Transverse colon (tissue), 4 donors: Measurements from ENCODE around the gene MNDA. TPM values are rescaled to one million over a fixed set of nuclear protein-coding genes. Genes with fewer than 3 reads are reported as not detected.

Experiments
- DNase-seq: peaks from one replicate; pipeline ENCODE4 v3.0.0-alpha.2; 2019
- H3K27ac ChIP-seq, 4 donors: fragments of 200-600 bp; sonication (generic); 2 replicates each; pipeline ENCODE4 v1.5.1; 2016 to 2018; ENCODE audit warnings: inconsistent platforms in 4 of 4
- H3K27me3 ChIP-seq: fragments of 200-600 bp; sonication (generic); 2 replicates; pipeline ENCODE4 v1.5.1; 2017; ENCODE audit warnings: inconsistent platforms
- H3K36me3 ChIP-seq, 4 donors: fragments of 200-600 bp; sonication (generic); 2 replicates each; pipeline ENCODE4 v1.5.1; 2017 to 2019; ENCODE audit warnings: inconsistent platforms in 4 of 4
- H3K4me1 ChIP-seq, 4 donors: fragments of 200-600 bp; sonication (generic); 2 replicates each; pipeline ENCODE4 v1.5.1; 2017 to 2020; ENCODE audit warnings: inconsistent platforms in 4 of 4
- H3K4me3 ChIP-seq, 4 donors: fragments of 200-600 bp; sonication (generic); 1 replicate in 1 of 4; 2 replicates in 3 of 4; pipeline versions ENCODE4 v1.5.1 to v1.6.1; 2017 to 2019; ENCODE audit warnings: inconsistent platforms in 4 of 4
- H3K9me3 ChIP-seq, 2 donors: fragments of 200-600 bp; sonication (generic); 2 replicates each; pipeline ENCODE4 v1.5.1; 2017 to 2019; ENCODE audit warnings: inconsistent platforms in 2 of 2
- EP300 ChIP-seq: sonication (generic); formaldehyde crosslinking; IDR thresholded peaks from one replicate; pipeline ENCODE4 v1.6.1; 2017; ENCODE audit warnings: antibody characterized with exemption, low read depth
- POLR2A ChIP-seq: fragments of 450-650 bp; IDR thresholded peaks from one replicate; pipeline ENCODE4 v1.6.1; 2016; ENCODE audit warnings: antibody characterized with exemption, mild to moderate bottlenecking, moderate library complexity
- POLR2AphosphoS5 ChIP-seq, 3 donors: sonication (generic); formaldehyde crosslinking; IDR thresholded peaks; one replicate each; pipeline ENCODE4 v1.6.1; 2016; ENCODE audit warnings: antibody characterized with exemption in 3 of 3
- WGBS, 2 donors: methylation state at CpG; one replicate each; pipeline ENCODE4 v1.1.5; 2018; ENCODE audit warnings: low coverage in 1 of 2; 5-methylcytosine and 5-hydroxymethylcytosine counted together
- in situ Hi-C, 4 donors: fragments of 200-750 bp; cut with MboI; loops; one replicate each; pipeline versions ENCODE4 v1.15.0 to v1.15.1; 2017; ENCODE audit warnings: low sequenced_read_pairs in 3 of 4, low pct_ligation_motif_present in 1 of 4, low pct_unique_long_range_greater_than_20kb in 1 of 4
- intact Hi-C: fragments of 100-400 bp; cut with DNase I; formaldehyde crosslinking; loops from one replicate; pipeline ENCODE4 v1.15.1; 2023; ENCODE audit warnings: low total_unique reads
- total RNA-seq, 4 donors: library from RNA; depleted of rRNA; stranded (reverse); fragments of >200 nt; gene quantifications; one replicate each; pipeline ENCODE4 v1.1.0, GENCODE V29; 2016
- TF ChIP-seq, protein P1 (sequence below), 5 experiments: fragments of 200-600 bp in 3 of 5; fragments of 450-650 bp in 2 of 5; sonication (generic) in 3 of 5; IDR thresholded peaks; 1 replicate in 2 of 5; 2 replicates in 3 of 5; pipeline ENCODE4 v1.5.1; 2016 to 2017; ENCODE audit warnings: antibody characterized with exemption in 5 of 5, inconsistent platforms in 3 of 5, mild to moderate bottlenecking in 2 of 5, moderate library complexity in 1 of 5

MNDA gene
- total RNA-seq, 4 donors from 2014 or later, result 1.4 TPM; not detected in 2

DNA sequence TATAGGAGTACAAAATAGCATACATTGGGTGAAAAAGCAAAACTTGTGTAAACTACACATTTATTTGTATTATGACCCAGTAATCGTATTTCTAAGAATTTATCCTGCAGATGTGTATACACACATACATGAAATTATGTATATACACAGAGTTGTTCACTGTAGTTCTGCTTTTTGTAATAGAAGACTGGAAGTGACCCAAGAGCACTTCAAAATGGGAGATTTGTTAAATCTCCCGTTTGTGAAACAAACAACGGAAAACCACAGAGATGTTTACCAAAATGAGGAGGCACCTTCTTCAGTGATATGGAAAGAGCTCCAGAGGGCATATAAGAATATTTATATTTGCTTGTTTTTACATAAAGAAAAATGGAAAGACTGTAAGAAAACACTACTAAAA is 18.0 kb upstream of the MNDA start:
- H3K9me3 ChIP-seq, result no peaks in the 10 kb centered on the region
- WGBS, 2 donors, result 47 to 51% methylated on average over 3 of the region's 3 CpGs
- no peak for DNase-seq
- TF ChIP-seq POLR2A (no peak), EP300 (no peak), POLR2AphosphoS5 (IDR thresholded peaks at IDR 0.05) (no peak)
- TF ChIP-seq, protein P1, sequence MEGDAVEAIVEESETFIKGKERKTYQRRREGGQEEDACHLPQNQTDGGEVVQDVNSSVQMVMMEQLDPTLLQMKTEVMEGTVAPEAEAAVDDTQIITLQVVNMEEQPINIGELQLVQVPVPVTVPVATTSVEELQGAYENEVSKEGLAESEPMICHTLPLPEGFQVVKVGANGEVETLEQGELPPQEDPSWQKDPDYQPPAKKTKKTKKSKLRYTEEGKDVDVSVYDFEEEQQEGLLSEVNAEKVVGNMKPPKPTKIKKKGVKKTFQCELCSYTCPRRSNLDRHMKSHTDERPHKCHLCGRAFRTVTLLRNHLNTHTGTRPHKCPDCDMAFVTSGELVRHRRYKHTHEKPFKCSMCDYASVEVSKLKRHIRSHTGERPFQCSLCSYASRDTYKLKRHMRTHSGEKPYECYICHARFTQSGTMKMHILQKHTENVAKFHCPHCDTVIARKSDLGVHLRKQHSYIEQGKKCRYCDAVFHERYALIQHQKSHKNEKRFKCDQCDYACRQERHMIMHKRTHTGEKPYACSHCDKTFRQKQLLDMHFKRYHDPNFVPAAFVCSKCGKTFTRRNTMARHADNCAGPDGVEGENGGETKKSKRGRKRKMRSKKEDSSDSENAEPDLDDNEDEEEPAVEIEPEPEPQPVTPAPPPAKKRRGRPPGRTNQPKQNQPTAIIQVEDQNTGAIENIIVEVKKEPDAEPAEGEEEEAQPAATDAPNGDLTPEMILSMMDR (IDR thresholded peaks at IDR 0.05), result no peak
- H3K4me1 ChIP-seq, result no peaks in the 10 kb centered on the region
- no peak overlapping the region for H3K27ac ChIP-seq
- no peaks in the 10 kb centered on the region for H3K36me3 ChIP-seq
- no peak overlapping the region for H3K4me3 ChIP-seq
- in situ Hi-C loops (no loop called here), intact Hi-C loops (no loop called here)
- H3K27me3 ChIP-seq, result no peaks in the 10 kb centered on the region

DNA sequence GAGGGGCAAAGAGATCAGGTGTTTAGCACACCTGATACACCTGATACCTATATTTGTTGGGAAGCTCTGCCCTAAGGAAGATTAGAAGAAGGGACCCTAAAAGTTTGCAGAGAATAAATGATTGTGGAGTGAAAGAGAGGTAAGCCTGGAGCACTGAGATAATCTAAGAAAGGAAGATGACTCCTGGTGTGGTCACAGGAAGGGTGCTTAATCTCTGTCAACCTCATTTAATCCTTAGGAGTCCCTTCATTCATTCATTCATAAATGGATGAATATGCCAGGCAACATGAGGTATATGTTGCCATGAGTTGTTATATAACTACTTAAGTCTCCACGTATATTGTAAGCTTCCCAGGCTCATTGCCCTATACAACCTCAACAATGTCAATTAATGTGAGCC is 16.2 kb upstream of the MNDA start:
- intact Hi-C loops (no loop called here), in situ Hi-C loops (no loop called here)
- Histone ChIP-seq H3K4me3 (no peak overlapping the region), H3K9me3 (no peaks in the 10 kb centered on the region), H3K36me3 (no peaks in the 10 kb centered on the region), H3K4me1 (peaks cover 0 to 2% (median 0%) of the 10 kb centered on the region in 4 donors), H3K27me3 (no peaks in the 10 kb centered on the region), H3K27ac (no peak overlapping the region)
- TF ChIP-seq POLR2AphosphoS5 (IDR thresholded peaks at IDR 0.05) (no peak), POLR2A (no peak), EP300 (no peak)
- TF ChIP-seq, protein P1 (IDR thresholded peaks at IDR 0.05), result no peak
- DNase-seq, result no peak
- WGBS, 2 donors, result 80 to 82% methylated on average over 1 of the region's 1 CpG

DNA sequence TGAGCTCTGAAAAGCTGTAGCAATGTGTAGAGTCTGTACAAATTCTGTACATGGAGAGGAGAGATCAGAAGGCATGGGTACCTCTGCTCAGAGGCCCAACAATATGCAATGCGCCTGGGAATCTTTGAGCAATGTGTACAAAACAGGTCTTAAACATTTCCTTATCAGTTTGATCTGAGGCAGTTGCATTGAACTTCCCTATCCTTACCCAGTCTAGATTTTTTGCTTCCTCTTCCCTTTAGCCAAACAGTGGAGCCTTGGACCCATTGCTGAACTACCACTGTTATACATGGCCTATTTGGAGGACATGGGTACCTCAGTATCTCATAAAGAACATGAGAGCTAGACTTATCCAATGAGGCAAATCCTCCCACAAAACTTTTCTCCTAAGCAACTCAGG is 12.6 kb upstream of the MNDA start:
- no peak for TF ChIP-seq POLR2A
- no peak for TF ChIP-seq EP300
- no peak for TF ChIP-seq POLR2AphosphoS5 (IDR thresholded peaks at IDR 0.05)
- TF ChIP-seq, protein P1 (IDR thresholded peaks at IDR 0.05), result no peak

DNA sequence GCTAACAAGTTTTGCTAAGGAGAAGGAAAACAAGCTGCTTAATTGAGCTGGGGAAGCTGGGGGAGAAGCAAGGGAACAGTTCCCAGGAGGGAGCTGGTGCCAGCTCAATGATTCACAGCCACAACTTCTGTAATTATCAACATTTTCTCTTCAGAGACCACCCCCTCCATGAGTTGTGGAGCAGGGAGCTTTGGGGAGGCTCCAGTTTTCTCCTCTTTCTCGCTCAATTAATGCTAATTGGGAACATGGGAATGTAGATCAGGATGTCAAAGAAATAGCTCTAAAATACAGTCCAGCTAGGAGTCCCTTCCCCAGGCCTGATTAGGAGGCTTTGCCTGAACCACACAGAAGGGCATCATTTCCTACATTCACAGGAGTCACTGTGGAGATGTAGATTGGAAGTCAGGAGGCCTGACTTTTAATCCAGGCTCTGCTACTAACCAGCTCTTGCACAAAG is 12.1 kb upstream of the MNDA start:
- no peak for DNase-seq
- intact Hi-C loops (no loop called here), in situ Hi-C loops (no loop called here)
- Histone ChIP-seq H3K27ac (peak overlapping the region in 2 of 4 donors; percentile 36 to 47), H3K27me3 (no peaks in the 10 kb centered on the region), H3K4me1 (peaks cover 0 to 2% (median 0%) of the 10 kb centered on the region in 4 donors), H3K4me3 (no peak overlapping the region), H3K36me3 (no peaks in the 10 kb centered on the region), H3K9me3 (no peaks in the 10 kb centered on the region)
- no peak for TF ChIP-seq POLR2AphosphoS5 (IDR thresholded peaks at IDR 0.05)
- no peak for TF ChIP-seq EP300
- TF ChIP-seq, protein P1 (IDR thresholded peaks at IDR 0.05), result no peak
- no peak for TF ChIP-seq POLR2A
- WGBS, 2 donors, result 40 to 50% methylated on average over 1 of the region's 1 CpG

More for the DNA sequence above, 12.6 kb upstream of the MNDA start:
- Histone ChIP-seq H3K4me3 (no peak overlapping the region), H3K27ac (peak overlapping the region in 2 of 4 donors; percentile 36 to 47), H3K27me3 (no peaks in the 10 kb centered on the region), H3K36me3 (no peaks in the 10 kb centered on the region), H3K4me1 (peaks cover 0 to 2% (median 0%) of the 10 kb centered on the region in 4 donors), H3K9me3 (no peaks in the 10 kb centered on the region)
- intact Hi-C loops, result no loop called here
- no peak for DNase-seq
- WGBS, 2 donors, result 61% methylated on average over 1 of the region's 1 CpG; no CpG with 5 or more reads in 1 of the 2 donors
- in situ Hi-C loops, result no loop called here
